ENCODE measurements around the gene ADGRA1. TPM values are rescaled to one million over a fixed set of nuclear protein-coding genes. Genes with fewer than 3 reads are reported as not detected.

ADGRA1 gene
- total and polyA plus RNA-seq, 2 of the 13 experiments (the other 11 are each of a cell fraction or from before 2014, with no cell fraction given), result not detected

DNA sequence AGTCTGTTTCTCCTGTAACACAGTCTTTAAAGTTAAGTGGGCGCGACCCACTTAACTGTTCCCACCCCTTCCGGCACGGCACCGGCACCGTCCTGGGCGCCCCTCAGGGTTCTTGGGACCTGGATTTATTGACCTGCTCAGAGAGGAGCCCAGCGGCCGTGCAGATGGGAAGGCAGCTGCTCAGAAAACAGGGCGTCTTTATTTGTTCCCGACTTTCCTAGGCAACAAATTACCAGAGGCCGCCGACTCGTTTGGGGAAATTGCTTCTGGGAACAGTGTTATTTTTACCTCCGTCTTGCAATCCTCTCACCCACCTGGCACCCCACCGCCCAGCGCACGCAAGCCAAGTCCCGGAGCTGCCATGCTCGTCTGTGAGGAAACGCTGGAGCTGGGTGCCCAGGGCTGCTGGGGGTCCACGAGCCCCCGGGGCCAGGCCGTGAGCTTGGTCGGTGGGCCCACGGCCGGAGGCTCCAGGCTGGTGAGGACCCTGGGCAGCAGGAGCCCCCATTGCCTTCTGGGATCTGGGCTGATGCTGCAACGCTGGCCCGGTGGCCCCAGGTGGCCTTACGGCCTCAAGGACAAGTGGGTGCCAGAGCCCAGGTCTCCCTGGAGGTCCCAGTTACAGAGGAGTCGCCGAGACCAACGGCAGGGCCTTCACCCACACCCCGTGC, 14.9 kb upstream of the ADGRA1 start:
- no peak overlapping the region for H3K27ac ChIP-seq (ENCODE audit: extremely low read length, insufficient read depth, low read length)

More for the DNA sequence above, 14.9 kb upstream of the ADGRA1 start:
- in situ Hi-C loops (cut with HindIII; ENCODE audit: extremely low pct_ligation_motif_present, low pct_unique_long_range_greater_than_20kb), result no loop called here
- Histone ChIP-seq H3K4me1 (ENCODE audit: insufficient read depth, low read length) (no peaks in the 10 kb centered on the region), H3K36me3 (replicated peaks in 1 of 2; ENCODE audit: control insufficient read depth in 1 of 2, insufficient read depth in 2 of 2, low read length in 2 of 2) (no peaks in the 10 kb centered on the region), H3K9ac (ENCODE audit: insufficient read depth, low read depth, low read length) (no peak overlapping the region), H3K79me2 (ENCODE audit: insufficient read depth, low read length) (no peaks in the 10 kb centered on the region), H3K9me3 (ENCODE audit: low read length) (no peaks in the 10 kb centered on the region), H3K4me2 (ENCODE audit: low read depth, low read length) (no peak overlapping the region), H4K20me1 (ENCODE audit: insufficient read depth, low read length) (no peaks in the 10 kb centered on the region), H3K27me3 (ENCODE audit: control insufficient read depth in 1 of 2, insufficient read depth in 2 of 2, low read length in 2 of 2) (peaks cover 24 to 63% of the 10 kb centered on the region in 2 experiments), H2AFZ (ENCODE audit: low read length) (no peak overlapping the region), H3K4me3 (replicated peaks in 1 of 3; ENCODE audit: insufficient read depth in 1 of 3, low read depth in 2 of 3, low read length in 3 of 3) (no peak overlapping the region)
- ChIA-PET POLR2A (no interaction called here), CTCF (ENCODE audit: low intra/inter-chr PET ratio, low total read pairs) (no interaction called here)
- WGBS (ENCODE audit: low lambda C conversion rate), result 37% methylated on average over 21 of the region's 34 CpGs
- DNase-seq (ENCODE audit: low spot score) (no peak), FAIRE-seq (no peak), ATAC-seq (no peak)
- no TSS peak for BruUV-seq (replicated peaks)
- TF ChIP-seq, protein P1, sequence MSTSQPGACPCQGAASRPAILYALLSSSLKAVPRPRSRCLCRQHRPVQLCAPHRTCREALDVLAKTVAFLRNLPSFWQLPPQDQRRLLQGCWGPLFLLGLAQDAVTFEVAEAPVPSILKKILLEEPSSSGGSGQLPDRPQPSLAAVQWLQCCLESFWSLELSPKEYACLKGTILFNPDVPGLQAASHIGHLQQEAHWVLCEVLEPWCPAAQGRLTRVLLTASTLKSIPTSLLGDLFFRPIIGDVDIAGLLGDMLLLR (CRISPR knock-in tag; IDR thresholded peaks at IDR 0.05), result no peak
- TF ChIP-seq ZNF776 (CRISPR knock-in tag; IDR thresholded peaks at IDR 0.05), result no peak
- no peak for TF ChIP-seq ZNF484 (CRISPR knock-in tag; IDR thresholded peaks at IDR 0.05; ENCODE audit: borderline replicate concordance, low read depth)
- TF ChIP-seq SPEN (CRISPR knock-in tag; IDR thresholded peaks at IDR 0.05; ENCODE audit: low read depth), result no peak
- TF ChIP-seq CAMTA2 (CRISPR knock-in tag; IDR thresholded peaks at IDR 0.05; ENCODE audit: borderline replicate concordance), result no peak
- TF ChIP-seq ZNF841 (CRISPR knock-in tag; IDR thresholded peaks at IDR 0.05; ENCODE audit: borderline replicate concordance), result no peak
- no peak for TF ChIP-seq U2AF1 (optimal IDR thresholded peaks at IDR 0.05; ENCODE audit: low read depth, low read length)
- TF ChIP-seq ZNF567 (CRISPR knock-in tag; IDR thresholded peaks at IDR 0.05; ENCODE audit: borderline replicate concordance), result no peak
- no peak for TF ChIP-seq ZNF556 (CRISPR knock-in tag; IDR thresholded peaks at IDR 0.05; ENCODE audit: borderline replicate concordance)
- TF ChIP-seq JARID2 (CRISPR knock-in tag; IDR thresholded peaks at IDR 0.05; ENCODE audit: insufficient replicate concordance), result no peak
- TF ChIP-seq ZKSCAN8 (CRISPR knock-in tag; IDR thresholded peaks at IDR 0.05; ENCODE audit: borderline replicate concordance), result no peak
- TF ChIP-seq, protein P2, sequence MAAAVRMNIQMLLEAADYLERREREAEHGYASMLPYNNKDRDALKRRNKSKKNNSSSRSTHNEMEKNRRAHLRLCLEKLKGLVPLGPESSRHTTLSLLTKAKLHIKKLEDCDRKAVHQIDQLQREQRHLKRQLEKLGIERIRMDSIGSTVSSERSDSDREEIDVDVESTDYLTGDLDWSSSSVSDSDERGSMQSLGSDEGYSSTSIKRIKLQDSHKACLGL (CRISPR knock-in tag; IDR thresholded peaks at IDR 0.05), result no peak
- TF ChIP-seq HNRNPLL (IDR thresholded peaks at IDR 0.05; ENCODE audit: low read depth, low read length, poor library complexity, severe bottlenecking), result no peak
- TF ChIP-seq, protein P3, sequence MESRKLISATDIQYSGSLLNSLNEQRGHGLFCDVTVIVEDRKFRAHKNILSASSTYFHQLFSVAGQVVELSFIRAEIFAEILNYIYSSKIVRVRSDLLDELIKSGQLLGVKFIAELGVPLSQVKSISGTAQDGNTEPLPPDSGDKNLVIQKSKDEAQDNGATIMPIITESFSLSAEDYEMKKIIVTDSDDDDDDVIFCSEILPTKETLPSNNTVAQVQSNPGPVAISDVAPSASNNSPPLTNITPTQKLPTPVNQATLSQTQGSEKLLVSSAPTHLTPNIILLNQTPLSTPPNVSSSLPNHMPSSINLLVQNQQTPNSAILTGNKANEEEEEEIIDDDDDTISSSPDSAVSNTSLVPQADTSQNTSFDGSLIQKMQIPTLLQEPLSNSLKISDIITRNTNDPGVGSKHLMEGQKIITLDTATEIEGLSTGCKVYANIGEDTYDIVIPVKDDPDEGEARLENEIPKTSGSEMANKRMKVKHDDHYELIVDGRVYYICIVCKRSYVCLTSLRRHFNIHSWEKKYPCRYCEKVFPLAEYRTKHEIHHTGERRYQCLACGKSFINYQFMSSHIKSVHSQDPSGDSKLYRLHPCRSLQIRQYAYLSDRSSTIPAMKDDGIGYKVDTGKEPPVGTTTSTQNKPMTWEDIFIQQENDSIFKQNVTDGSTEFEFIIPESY (CRISPR knock-in tag; IDR thresholded peaks at IDR 0.05), result no peak
- intact Hi-C loops (cut with micrococcal nuclease; ENCODE audit: unreplicated experiment), result no loop called here

Measured in HepG2 (cell line).